ENCODE measurements around the gene EPB41L2.
A peak's percentile ranks its signal among the peaks of the same experiment; 100 is the strongest.

The EPB41L2 gene

GRCh38 chr6:131061041-131061750, 1.8 kb downstream of the EPB41L2 start:
- DNase-seq, result no peak

GRCh38 chr6:131060311-131060710, 2.7 kb downstream of the EPB41L2 start:
- peak; percentile 29 for DNase-seq

GRCh38 chr6:131059486-131059885, 3.6 kb downstream of the EPB41L2 start:
- DNase-seq, result no peak

GRCh38 chr6:131058236-131058635, 4.8 kb downstream of the EPB41L2 start:
- DNase-seq, result no peak

GRCh38 chr6:131054392-131055250, 8.4 kb downstream of the EPB41L2 start:
- no peak for DNase-seq

- no peak for DNase-seq
Measured at GRCh38 chr6:131053546-131054240, 9.4 kb downstream of the EPB41L2 start.

- DNase-seq, result no peak
Measured at GRCh38 chr6:131052181-131052580, 10.9 kb downstream of the EPB41L2 start.

GRCh38 chr6:131051341-131051740, 11.7 kb downstream of the EPB41L2 start:
- no peak for DNase-seq

GRCh38 chr6:131049608-131050007, 13.4 kb downstream of the EPB41L2 start:
- DNase-seq, result no peak

- no peak for DNase-seq
Measured at GRCh38 chr6:131048933-131049515, 14.0 kb downstream of the EPB41L2 start.

- no peak for DNase-seq
Measured at GRCh38 chr6:131048459-131048858, 14.6 kb downstream of the EPB41L2 start.

GRCh38 chr6:131045139-131045538, 17.9 kb downstream of the EPB41L2 start:
- DNase-seq, result no peak

- no peak for DNase-seq
Measured at GRCh38 chr6:131043902-131044447, 19.1 kb downstream of the EPB41L2 start.

GRCh38 chr6:131042664-131043063, 20.4 kb downstream of the EPB41L2 start:
- DNase-seq, result no peak

- DNase-seq, result no peak
Measured at GRCh38 chr6:131041814-131042213, 21.2 kb downstream of the EPB41L2 start.

GRCh38 chr6:131040866-131041265, 22.2 kb downstream of the EPB41L2 start:
- no peak for DNase-seq

GRCh38 chr6:131039345-131039680, 23.7 kb downstream of the EPB41L2 start:
- no peak for DNase-seq

GRCh38 chr6:131038597-131039344, 24.3 kb downstream of the EPB41L2 start:
- DNase-seq, result no peak

- DNase-seq, result no peak
Measured at GRCh38 chr6:131037194-131037897, 25.7 kb downstream of the EPB41L2 start.

GRCh38 chr6:131036601-131037000, 26.4 kb downstream of the EPB41L2 start:
- DNase-seq, result no peak

- DNase-seq, result no peak
Measured at GRCh38 chr6:131036143-131036542, 26.9 kb downstream of the EPB41L2 start.

GRCh38 chr6:131035582-131035981, 27.5 kb downstream of the EPB41L2 start:
- no peak for DNase-seq
